NT2/D1 (cell line): ENCODE measurements around the gene RBP5.
A peak's percentile ranks its signal among the peaks of the same experiment; 100 is the strongest.

ENCODE experiments used
- DNase-seq: peaks from one replicate; pipeline ENCODE4 v3.0.0-alpha.2; 2011; ENCODE audit warnings: low read depth, low spot score
- H3K27me3 ChIP-seq: 2 replicates; pipeline ENCODE4 v1.6.0; 2011; ENCODE audit warnings: mild to moderate bottlenecking; ENCODE audit not compliant: insufficient read length, insufficient read depth
- H3K36me3 ChIP-seq: 2 replicates; pipeline ENCODE4 v1.6.1; 2011; ENCODE audit warnings: mild to moderate bottlenecking, low read length, mixed read lengths; ENCODE audit not compliant: insufficient read depth, insufficient read length
- H3K4me1 ChIP-seq: 2 replicates; pipeline ENCODE4 v1.5.1; 2011; ENCODE audit not compliant: insufficient read depth, insufficient read length
- H3K4me3 ChIP-seq: 2 replicates; pipeline ENCODE4 v1.5.1; 2011; ENCODE audit warnings: low read depth; ENCODE audit not compliant: insufficient read length
- H3K9ac ChIP-seq: 2 replicates; pipeline ENCODE4 v1.6.0; 2011; ENCODE audit warnings: low read depth; ENCODE audit not compliant: insufficient read length
- H3K9me3 ChIP-seq: 2 replicates; pipeline ENCODE4 v1.5.1; 2011; ENCODE audit warnings: mild to moderate bottlenecking, low read length; ENCODE audit not compliant: insufficient read depth
- SUZ12 ChIP-seq: IDR thresholded peaks from 2 replicates; pipeline ENCODE4 v1.6.1; 2011; ENCODE audit not compliant: insufficient read length, insufficient read depth; ENCODE audit errors: extremely low read depth
- YY1 ChIP-seq: IDR thresholded peaks from 2 replicates; pipeline ENCODE4 v1.6.1; 2011; ENCODE audit not compliant: insufficient read length, insufficient read depth
- ZNF274 ChIP-seq: IDR thresholded peaks from 2 replicates; pipeline ENCODE4 v1.6.1; 2011; ENCODE audit warnings: mild to moderate bottlenecking, low read depth, low read length

RBP5 gene

DNA sequence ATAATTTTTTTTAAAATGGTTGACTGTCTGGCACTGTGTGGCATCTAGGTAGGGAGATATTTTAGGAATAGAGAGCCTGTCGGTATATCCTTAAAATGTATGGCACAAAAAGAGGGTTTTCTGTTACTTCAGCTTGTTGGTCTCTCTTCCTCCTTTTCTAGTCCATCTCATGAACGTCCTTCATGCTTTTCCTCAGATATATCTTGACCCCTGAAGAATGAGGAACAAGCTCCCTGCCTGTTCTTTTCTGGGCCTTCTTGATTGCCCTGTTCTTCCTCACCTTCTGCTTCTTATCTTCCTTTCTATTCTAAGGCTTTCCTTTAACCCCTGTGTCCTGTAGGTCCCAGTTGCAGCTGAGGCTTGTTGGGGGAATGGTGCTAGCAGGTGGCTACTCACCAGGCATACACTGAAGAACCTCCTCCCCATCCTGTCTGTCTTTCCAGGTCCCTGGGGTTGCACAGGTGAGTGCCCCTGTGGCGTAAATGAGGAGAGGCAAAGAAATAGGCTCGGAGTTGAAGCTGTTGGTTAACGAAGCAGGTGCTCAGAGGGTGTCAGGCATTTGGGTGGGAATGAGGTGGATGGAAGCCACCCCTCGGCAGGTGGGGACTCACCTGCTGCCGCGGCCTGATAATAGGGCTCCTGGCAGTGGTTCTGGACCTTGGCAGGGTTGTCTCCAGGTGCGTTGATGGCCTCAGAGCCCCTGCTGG, 29.2 kb downstream of the RBP5 start:
- Histone ChIP-seq H3K9ac (no peak overlapping the region), H3K36me3 (peaks cover 18% of the 10 kb centered on the region), H3K27me3 (no peaks in the 10 kb centered on the region), H3K4me3 (no peak overlapping the region), H3K9me3 (no peaks in the 10 kb centered on the region), H3K4me1 (peaks cover 16% of the 10 kb centered on the region)
- no peak for DNase-seq
- no peak for TF ChIP-seq SUZ12
- no peak for TF ChIP-seq ZNF274
- TF ChIP-seq YY1 = no peak

- no peak for DNase-seq
- TF ChIP-seq SUZ12 = no peak
- TF ChIP-seq ZNF274 = no peak
- no peak for TF ChIP-seq YY1
- H3K4me3 ChIP-seq = no peak overlapping the region
- H3K36me3 ChIP-seq = peaks cover 9% of the 10 kb centered on the region
- H3K9ac ChIP-seq = no peak overlapping the region
- peaks cover 22% of the 10 kb centered on the region for H3K4me1 ChIP-seq
- no peaks in the 10 kb centered on the region for H3K27me3 ChIP-seq
- no peaks in the 10 kb centered on the region for H3K9me3 ChIP-seq
Measured at GRCh38 chr12:7096979-7097378, 31.7 kb downstream of the RBP5 start.

DNA sequence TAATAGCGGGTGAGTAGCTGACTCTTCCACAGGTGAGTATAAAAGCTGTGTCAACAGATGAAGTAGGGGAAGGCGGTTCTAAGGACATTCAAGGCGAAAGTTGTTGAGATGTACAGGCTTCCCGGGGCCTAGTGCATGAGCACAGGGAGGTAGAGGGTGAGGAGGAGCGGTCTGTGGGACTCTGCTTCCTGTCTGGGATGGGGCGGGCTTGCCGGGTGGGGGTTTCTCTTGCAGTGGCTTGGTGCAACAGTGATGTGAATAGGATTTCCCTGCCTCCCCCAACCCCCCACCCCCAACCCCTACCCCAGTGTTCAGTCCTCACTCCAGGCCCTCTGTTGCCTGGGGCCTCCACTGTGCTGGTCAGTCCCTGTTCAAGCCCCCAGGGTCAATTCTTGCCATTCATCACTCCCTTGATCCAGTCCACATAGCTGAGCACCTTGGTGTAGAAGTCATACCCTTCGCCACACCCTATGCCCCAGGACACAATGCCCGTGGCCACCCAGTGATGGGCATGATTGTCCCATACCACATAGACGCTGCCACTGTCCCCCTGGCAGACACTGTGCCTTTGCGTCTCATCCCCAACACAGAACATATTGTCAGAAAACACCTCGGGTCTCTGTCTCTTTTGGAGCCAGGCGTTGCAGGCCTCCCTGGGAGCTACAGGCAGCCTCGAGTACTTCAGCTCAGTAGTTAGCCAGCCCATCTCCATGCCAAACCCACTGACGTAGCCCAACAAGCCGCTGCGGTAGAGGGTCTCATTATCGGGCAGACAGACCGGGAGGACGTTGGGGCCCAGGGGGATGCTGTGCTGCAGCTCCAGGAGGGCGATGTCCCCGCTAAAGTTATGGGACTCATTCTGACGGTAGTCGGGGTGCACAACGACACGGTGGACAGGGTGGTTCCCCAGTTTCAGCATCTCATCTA, 32.4 kb downstream of the RBP5 start:
- H3K4me3 ChIP-seq = no peak overlapping the region
- no peak for DNase-seq
- H3K4me1 ChIP-seq = peaks cover 29% of the 10 kb centered on the region
- H3K27me3 ChIP-seq = no peaks in the 10 kb centered on the region
- H3K9me3 ChIP-seq = no peaks in the 10 kb centered on the region
- TF ChIP-seq YY1 = no peak
- TF ChIP-seq ZNF274 = no peak
- TF ChIP-seq SUZ12 = no peak
- peaks cover 7% of the 10 kb centered on the region for H3K36me3 ChIP-seq
- H3K9ac ChIP-seq = no peak overlapping the region

DNA sequence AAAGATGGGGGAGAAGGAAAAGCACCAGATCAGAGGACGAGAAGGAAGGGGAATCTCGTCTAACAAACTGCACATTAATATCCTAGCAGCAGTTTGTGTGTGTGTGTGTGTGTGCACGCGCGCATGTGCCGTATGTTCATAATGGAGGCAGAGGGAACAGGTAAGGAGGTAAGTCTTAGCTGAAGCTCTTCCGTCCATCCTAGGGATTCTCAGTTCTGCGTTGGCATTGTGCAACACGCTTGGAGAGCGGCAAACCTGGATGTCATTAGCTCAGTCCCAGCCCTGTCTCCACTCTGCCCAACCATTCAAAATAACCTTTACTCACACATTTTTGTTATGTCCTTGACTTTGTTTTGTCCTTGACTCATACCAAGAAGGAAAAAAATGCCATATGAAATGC, 34.8 kb downstream of the RBP5 start:
- Histone ChIP-seq H3K4me3 (no peak overlapping the region), H3K4me1 (peaks cover 49% of the 10 kb centered on the region), H3K27me3 (no peaks in the 10 kb centered on the region), H3K9ac (no peak overlapping the region), H3K9me3 (no peaks in the 10 kb centered on the region), H3K36me3 (no peaks in the 10 kb centered on the region)
- no peak for DNase-seq
- TF ChIP-seq ZNF274 (no peak), YY1 (no peak), SUZ12 (no peak)

DNA sequence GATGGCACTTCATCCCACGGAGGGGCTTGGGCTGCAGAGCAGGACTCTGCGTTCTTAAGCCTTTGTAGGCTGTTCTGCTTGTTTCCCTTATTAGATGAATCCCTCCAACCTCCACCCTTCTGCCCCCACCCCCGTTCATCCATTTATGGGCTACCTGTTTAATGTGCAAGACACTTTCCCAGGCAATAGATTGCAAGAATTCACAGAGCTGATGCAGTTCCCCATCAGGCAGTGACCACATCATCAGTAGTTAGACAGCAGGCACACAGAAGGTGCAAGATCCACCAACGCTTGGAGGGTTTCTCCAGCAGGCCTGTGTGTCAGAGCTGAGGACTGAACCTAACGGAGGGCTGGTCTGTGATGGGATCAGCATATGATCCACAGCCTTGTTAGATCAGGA, 35.2 kb downstream of the RBP5 start:
- H3K36me3 ChIP-seq = no peaks in the 10 kb centered on the region
- DNase-seq = no peak
- H3K9ac ChIP-seq = no peak overlapping the region
- no peaks in the 10 kb centered on the region for H3K9me3 ChIP-seq
- no peak for TF ChIP-seq ZNF274
- no peak overlapping the region for H3K4me3 ChIP-seq
- peaks cover 49% of the 10 kb centered on the region for H3K4me1 ChIP-seq
- H3K27me3 ChIP-seq = no peaks in the 10 kb centered on the region

DNA sequence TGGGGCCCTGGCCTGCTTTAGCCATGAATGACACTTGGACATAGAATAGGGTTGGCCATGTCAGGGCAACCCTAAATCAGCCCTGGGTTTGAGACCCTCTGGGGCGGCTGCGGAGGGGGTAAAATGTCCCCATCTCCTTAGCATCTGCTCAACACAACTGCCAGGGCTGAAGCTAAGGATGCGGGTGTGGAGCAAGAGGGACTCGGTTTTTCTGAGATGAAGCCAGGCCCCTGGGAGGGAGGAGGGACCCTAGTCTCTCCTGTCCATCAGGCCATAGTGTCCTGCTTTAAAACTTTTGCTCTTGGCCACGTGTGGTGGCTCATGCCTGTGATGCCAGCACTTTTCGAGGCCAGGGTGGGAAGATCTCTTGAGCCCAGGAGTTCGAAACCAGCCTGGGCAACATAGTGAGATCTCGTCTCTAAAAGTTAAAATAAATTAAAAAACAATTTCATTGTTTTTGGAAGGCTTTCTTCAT, 35.7 kb downstream of the RBP5 start:
- no peak for DNase-seq
- Histone ChIP-seq H3K36me3 (no peaks in the 10 kb centered on the region), H3K27me3 (no peaks in the 10 kb centered on the region), H3K4me1 (peaks cover 49% of the 10 kb centered on the region), H3K9ac (peak overlapping the region; percentile 5), H3K9me3 (no peaks in the 10 kb centered on the region), H3K4me3 (no peak overlapping the region)
- TF ChIP-seq SUZ12 (no peak), ZNF274 (no peak), YY1 (no peak)
